GOT3 (cell line): ENCODE measurements around the gene UBE2G2.

Experiments
- DNase-seq: peaks from one replicate; lab custom pipeline; 2025; ENCODE audit warnings: mixed read lengths; lab: John Stamatoyannopoulos, UW

Gene UBE2G2

DNA sequence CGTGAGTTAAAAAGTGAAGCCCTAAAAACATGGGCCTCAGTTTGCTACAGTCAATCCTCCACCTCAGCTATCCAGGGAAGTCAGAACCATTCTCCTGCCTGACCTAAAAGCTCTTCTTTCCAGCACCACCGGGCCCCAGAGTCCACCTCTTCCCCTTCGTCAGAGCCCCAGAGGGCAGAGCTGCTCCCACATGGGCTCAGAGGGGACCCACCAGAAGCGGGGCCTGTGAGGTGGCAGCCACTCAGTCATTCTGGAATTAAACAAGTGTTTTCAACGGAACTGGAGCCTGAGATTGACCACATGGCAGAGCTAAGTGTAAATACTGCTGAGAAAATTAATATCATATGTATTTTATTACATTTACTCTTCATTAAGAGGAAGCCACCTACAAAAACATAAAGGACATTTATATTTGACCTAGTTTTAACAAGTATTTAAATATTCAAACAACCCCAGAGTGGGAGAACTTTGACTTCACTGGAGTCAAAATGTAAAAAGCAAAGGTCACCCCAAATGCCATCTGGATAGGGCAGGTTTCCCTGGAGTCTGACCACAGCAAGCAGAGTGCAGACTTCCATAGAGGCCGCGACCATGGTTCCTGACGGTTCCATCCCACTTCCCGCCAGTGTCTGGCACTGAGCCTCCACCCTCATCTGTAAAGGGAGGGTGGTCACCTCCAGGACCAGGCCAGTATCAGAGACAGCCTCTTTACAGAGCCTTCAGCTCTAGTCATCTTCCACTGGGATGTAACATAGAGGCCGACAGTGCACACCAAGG is 14.4 kb upstream of the UBE2G2 start:
- DNase-seq, result no peak

DNA sequence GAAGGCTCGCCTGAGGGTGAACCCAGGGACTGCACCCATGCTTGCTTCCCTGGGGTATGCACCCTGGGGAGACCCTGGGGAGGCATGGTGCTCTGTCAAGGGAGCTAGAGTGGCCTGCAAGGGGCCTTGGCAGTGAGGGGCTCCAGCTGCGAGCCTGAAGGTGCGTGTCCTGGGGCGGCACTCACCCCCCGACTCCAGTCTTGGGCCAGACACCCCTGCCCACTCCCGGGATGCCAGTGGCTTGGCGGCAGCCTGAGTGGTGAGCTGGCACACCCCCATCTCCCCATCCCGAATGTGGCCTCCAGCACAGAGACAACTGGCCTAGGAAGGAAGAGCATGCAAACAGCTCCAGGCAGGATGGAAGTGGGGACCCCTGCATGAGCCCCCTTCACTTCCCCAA is 13.6 kb upstream of the UBE2G2 start:
- no peak for DNase-seq

DNA sequence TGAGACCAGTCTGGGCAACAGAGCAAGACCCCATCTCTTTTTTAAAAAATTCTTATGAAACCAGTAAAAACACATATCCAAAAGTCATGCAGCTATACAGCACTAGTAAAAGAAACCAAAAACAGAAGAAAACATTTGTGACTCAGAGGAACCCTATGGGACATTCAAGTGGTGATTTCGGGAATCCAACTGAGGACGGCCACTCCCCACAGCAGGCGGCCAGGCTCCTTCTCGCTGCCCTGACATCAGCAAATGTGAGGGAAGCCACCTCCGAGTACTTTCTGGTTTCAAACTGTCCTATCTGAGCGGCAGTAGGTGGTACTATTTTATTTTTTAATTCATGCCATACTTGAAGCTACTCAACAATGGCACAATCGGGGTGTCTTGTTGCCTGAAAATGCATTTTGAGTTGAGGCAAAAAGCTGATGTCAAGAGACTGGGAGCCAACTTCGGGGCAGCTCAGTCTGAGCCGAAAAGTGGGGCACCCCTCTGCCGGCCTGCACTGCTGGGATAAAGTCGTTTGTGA is 12.9 kb upstream of the UBE2G2 start:
- no peak for DNase-seq

DNA sequence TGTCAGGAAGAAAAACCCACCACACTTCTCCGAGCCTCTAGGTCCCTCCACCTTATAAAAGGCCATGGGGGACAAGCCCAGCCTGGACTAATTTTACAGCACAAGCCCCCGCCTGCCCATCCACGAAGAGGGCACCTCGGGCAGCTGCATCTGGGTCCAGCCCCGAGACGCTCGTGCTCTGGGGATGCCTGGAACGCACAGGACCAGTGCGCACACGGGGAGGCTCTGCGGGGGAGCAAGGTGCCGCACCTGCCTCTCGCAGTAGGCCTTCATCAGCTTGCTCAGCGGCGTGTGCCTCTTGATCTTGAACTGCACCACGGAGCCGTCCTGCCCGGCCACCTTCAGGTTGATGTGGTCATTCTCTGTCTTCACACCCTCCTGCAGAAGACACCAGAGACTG is 12.1 kb upstream of the UBE2G2 start:
- DNase-seq, result no peak

DNA sequence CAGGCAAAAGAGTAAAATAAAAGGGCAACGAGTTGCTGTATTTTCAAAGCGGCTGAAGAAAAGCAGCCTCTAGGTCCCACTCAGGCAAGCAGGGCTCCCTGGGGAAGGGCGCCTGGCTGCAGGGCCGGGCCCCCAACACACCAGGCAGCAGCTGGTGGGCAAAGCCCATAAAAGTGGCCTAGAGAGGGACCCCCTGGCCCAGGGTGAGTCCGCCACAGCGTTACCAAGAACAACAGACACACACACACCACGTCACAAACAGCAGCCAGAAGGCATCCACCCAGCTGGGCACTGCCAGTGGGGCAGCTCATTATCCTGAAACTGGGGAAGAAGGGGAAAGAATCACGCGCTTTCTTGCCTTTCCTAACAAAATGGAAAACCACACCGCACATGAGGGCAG is 11.5 kb upstream of the UBE2G2 start:
- no peak for DNase-seq

DNA sequence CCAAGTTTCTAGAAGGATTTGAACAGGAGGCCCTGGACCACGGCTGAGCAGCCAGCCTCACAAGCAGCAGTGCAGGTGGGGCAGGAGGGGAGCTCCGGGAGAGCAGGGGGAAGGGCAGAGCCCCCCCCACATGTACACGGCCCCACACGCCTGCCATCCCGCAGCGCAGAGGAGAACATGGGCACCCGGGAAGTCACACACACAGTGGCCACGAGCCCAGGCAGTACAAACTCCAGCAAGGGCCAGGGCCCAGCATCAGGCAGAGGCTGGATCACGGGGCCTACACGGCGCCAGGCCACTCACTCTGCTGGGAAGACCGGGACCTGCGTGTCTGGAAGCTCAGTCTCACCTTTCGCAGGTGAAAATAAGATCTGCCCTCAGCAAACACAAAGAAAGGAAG is 11.0 kb upstream of the UBE2G2 start:
- DNase-seq, result no peak

DNA sequence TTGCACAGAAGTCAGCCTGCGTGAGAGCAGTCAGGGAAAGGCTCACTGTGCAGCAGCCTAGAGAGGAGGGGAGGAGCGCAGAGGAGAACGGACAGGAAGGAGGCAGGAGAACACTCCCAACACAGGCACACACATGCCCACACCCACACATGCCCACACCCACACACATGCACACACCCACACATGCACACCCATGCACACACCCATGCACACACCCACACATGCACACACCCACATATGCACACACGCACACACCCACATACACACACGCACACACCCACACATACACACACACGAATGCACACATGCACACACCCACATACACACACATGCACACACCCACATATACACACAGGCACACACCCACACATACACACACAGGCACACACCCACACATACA is 9.2 kb upstream of the UBE2G2 start:
- DNase-seq, result no peak

DNA sequence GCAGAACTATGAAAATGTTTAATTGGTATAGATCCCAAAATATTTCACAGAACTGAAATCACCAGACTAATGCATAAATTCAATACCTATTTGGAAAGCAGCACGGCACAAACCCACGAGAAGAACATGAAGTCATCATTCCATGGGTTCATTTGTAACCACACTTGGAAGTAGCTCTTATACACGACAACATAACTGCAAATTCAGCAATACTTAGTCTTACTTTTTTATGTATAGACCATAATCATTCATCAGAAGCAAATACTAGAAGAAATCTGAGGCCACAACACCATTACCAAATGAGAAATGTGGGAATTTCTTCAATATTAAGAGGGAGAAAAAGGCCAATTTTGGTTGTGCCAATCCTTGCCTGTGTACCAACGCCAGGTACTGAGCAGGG is 4.2 kb upstream of the UBE2G2 start:
- DNase-seq, result no peak

DNA sequence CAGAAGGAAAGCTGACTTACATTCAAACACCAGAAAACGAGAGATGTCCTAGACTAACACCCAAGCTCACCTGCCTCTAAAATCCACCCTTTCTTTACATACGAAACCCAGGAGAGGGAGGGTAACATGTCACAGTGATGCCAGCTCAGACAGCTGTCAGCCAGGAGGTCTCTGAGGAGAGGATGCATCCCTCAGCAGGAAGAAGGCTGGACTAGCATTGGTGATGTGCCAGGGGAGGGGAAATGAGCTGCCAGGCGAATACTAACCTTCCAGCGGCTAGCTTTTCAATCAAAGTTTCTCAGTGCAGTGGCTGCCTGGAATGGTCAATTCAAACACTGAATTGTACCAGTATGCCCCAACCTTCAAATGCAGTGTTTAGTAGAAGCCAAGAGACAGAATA is 3.6 kb upstream of the UBE2G2 start:
- no peak for DNase-seq

DNA sequence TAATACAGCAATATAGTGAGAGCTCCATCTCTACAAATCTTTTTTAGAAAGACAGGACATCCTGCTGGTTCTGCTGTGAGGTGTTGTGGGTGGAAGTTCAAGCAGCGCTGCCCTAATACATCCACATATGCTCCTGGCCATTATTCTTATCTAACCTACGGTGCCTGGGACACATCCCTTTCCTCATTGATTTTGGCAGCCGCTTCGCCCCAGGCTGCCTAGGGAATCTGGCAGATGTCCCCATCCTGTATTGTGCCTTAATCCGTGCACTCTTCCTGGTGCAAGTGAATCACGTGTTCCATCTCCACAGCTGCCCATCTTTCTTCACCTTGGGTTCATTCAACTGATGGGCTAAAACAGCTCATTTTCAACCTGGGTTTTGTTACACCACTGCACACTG is 3.1 kb upstream of the UBE2G2 start:
- no peak for DNase-seq

DNA sequence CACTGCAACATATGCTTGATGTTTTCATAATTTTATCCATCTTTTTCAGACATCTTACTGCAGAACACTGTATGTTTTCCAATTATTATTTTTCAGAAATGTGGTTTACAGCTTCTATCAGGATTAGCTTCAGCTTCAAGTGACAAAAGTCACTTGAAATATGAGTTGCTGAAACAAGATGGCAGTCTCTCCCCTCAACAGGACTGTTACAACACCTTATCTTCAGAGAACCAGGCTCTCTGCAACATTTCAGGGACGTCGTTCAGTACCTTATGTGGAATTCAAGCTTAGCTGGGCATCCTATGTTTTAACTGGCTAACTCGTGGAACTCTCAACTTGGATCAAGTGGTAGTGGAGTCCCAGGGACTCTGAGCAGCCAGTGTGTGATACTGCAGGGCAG is 2.0 kb upstream of the UBE2G2 start:
- DNase-seq, result no peak

DNA sequence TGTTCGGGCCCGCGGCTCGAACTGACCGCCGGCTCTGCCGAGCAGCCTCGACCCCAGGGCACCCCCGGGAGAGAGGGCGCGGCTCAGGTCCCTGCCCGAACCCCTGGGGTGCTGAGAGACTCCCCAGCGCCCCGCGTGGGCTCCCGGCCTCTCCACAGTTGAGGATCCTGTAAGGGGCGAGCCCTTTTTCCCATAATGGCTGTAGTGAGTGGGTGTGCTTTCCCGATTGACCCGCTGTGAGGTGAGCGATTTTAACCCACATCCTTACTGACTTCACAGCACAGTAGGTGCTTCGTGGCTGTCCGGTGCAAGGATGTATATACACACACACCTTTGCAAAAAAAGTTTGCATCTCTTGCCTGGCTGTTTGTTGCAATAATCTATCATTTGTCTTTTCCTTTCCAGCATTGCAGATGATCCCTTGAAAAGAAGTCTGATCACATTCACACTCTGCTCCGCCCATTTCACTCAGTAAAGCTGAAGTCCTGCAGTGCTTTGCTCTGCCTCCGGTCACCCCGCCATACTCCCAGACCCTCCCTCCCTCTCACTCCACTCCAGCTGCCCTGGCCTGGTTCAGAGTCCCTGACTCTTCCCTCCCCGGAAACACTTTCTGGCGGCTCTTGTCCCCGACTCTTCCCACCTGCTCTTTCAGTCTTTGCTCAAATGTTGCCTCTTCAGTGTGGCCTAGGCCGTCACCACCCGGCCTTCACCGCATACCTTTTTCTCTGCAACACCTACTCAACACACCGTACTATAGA is 955 bp upstream of the UBE2G2 start:
- DNase-seq, result no peak

DNA sequence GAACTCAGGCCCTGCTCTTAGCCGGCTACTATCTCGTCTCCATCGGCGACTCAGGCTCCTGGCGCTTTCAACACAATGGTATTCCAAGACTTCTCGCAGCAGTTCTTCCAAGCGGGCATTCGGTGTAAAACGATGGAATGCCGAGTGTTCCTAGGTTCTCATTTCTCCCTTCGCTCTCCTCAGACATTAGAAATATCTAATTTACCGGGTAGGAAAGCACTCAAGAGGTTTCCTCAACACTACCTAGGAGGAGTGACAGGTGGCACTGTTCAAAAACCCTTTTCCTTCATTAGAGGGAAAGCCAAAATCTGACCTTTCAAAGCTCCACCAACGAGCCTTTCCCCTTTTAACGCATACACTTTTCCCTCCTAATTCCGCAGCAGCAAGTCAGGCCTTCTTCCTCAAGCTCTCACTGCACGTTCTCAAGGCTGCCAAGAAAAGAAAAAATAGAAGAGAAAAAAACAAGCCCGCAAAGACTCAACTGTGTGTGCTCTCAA is 601 bp downstream of the UBE2G2 start:
- DNase-seq, result no peak

DNA sequence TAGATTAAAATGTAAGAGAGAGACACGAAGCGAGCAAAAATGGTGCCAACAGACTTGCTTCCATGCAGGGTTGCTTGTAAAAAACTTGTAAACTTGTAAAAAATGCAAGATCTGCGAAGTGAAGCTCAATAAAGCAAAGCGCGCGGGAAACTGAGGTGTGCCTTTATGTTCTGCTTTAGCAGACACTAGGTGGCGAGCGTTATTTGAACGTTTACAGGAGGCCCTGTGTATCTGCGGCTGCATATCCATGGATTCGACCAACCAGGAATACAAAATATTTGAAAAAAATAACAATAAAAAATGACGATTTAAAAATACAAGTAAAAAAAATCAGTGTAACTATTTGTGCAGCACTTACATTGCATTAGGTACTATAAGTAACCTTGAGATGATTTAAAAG is 1.5 kb downstream of the UBE2G2 start:
- DNase-seq, result no peak

DNA sequence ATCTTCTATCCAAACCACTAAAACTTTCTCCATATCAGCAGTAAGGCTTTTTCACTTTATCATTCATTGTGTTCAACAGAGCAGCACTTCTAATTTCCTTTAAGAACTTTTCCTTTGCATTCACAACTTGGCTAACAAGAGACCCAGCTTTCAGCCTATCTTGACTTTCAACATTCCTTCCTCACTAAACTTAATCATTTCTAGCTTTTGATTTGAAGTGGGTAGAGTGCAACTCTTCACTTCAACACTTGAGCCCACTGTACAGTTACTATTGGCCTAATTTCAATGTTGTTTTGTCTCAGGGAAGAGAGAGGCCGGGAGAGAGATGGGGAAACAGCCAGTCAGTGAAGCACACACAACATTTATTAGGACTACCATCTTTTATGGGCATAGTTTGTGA is 2.0 kb downstream of the UBE2G2 start:
- no peak for DNase-seq

DNA sequence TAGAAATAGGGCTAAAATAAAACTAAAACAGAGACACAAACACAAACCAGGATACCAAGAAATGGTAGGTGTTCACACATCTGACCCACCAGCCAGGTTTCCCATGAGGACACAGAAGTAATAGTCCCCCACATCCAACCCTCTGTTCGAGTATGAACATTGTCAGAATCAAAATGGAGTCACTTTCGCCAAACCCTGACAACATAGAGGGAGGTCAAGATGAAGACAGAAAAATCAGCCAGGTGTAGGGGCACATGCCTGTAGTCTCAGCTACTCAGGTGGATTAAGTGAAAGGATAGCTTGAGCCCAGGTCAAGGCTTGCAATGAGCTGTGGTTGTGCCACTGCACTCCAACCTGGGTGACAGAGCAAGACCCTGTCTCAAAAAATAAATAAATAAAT is 3.8 kb downstream of the UBE2G2 start:
- DNase-seq, result no peak

DNA sequence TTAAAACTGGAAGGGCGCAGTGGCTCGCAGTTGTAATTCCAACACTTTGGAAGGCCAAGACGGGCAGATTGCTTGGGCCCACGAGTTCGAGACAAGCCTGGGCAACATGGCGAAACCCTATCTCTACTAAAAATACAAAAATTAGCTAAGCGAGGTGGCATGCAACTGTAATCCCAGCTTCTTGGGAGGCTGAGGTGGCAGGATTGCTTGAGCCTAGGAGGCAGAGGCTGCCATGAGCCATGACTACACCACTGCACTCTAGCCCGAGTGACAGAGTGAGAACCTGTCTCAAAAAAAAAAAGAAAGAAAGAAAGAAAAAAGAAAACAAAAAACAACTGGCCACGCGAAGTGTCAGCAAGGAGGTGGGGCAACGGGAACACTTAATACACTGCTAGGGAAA is 6.3 kb downstream of the UBE2G2 start:
- no peak for DNase-seq

DNA sequence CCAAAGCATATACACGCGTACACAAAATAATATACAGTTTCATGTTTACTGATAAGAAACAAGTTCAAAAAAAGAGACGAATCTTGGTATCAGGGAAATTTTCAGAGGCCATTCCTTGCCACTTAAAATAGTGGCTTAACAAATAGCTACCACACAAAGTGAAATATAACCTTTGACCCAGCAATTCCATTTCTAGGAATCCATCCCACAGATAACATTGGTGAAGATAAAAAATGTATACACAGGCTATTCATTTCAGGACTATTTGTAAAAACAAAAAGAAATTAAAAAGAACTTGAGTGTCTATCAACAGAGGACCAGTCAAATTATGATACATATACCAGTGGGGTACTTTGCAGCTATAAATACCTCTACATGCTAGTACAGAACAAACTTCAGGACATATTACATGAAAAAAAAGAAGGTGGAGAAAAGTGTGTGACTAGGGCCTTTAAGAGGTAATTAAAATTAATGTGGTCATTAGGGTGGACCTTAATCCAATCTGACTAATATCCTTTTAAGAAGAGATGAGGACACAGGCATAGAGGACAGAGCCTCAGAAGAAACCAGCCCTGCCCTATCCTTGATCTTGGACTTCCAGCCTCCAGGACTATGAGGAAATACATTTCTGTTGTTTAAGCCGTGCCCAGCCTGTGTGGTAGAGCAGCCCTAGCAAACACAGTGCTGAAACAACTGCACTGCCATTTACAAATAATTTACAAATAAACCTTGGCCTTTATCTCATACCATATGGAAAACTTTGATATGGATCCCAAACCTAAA is 7.8 kb downstream of the UBE2G2 start:
- no peak for DNase-seq

DNA sequence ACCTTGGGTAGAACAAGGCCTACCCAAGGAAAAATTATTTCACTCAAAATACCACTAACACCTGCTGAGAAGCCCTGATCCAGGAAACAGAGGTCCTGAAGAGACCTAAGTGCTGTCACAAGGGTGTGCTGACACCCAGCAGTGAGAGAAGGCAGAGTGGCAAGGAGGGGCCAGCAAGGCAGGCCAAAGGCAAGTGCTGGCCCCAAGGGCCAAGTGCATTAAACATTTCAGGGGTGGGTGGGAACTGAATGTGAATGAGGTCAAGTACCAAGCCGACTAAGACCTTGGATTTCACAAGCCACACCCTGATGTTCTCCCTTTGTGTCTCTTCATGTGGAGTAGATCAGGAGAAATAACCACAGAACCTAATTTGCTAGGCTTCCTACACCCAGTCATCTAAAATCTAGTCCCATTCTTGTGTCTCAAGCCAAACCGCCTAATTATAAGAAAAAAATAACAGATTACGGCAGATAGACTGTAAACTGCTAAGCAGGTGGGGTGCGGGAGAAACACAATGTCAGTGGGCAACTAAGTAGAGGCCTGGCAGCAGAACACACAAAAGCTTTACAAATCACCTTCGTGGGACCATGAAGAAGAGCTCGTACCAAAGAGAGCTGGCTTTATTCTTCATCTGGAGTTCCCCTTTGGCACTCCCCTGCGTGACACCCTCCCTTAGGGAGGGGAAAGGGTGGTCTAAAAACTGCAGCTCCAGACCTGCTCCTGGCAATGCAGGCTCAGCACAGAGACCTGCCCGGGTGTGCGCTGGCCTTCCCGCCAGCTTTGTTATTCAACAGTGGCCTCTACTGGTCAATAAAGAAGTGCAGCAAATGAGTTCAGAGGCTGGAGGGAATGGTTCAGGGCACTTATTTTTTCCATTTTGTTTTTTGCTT is 8.7 kb downstream of the UBE2G2 start:
- DNase-seq, result no peak

DNA sequence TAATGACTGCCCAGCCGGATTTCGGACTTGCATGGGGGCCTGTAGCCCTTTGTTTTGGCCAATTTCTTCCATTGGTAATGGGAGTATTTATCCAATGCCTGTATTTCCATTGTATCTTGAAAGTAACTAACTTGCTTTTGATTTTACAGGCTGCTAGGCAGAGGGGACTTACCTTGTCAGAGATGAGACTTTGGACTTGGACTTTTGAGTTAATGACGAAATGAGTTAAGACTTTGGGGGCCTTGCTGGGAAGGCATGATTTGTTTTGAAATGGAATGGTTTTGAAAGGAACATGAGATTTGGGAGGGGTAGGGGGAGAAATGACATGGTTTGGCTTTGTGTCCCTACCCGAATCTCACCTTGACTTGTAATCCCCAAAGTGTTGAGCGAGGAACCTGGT is 9.6 kb downstream of the UBE2G2 start:
- DNase-seq, result no peak

DNA sequence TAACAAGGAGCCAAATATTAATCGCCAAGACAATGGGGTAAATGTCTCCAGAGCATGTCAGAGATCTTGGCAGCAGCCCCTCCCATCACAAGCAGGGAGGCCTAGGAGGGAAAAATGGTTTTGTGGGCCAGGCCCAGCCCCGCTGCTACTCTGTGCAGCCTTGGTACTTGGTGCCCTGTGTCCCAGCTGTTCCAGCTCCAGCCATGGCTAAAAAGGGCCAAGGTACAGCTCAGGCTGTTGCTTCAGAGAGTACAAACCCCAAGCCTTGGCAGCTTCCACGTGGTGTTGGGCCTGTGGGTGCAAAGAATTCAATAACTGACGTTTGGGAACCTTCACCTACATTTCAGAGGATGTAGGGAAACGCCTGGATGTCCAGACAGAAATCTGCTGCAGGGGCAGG is 10.4 kb downstream of the UBE2G2 start:
- no peak for DNase-seq

DNA sequence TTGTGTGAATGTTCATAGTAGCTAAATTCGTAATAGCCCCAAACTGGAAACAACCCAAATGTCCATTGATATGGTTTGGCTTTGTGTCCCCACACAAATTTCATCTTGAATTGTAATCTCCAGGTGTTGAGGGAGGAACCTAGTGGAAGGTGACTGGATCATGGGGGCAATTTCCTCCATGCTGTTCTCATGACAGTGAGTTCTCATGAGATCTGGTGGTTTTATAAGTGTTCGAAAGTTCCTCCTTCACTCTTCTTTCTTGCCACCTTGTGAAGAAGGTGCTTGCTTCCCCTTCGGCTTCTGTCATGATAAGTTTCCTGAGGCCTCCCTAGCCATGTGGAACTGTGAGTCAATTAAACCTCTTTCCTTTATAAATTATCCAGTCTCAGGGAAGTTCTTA is 11.3 kb downstream of the UBE2G2 start:
- DNase-seq, result no peak
